PC-3 (cell line): Measurements from ENCODE around the gene NRIP1. TPM values are rescaled to one million over a fixed set of nuclear protein-coding genes. Genes with fewer than 3 reads are reported as not detected.
A peak's percentile ranks its signal among the peaks of the same experiment; 100 is the strongest.

Source experiments
- ATAC-seq: fragments of 200-7000 bp; cut with Tn5 transposase; 2 replicates; pipeline ENCODE4 v1.9.1; 2020; ENCODE audit warnings: mild to moderate bottlenecking, moderate library complexity
- BruUV-seq: library from RNA; stranded (reverse); fragments of 400-500 nt; replicated peaks from 2 replicates; lab custom pipeline; 2021; lab: Mats Ljungman, UMichigan
- CTCF ChIA-PET: fragments of 300-600 bp; sonication (Branson Sonifier 250); formaldehyde crosslinking; loops from one replicate; lab custom pipeline; 2022; ENCODE audit warnings: antibody characterized with exemption; lab: Charles Lee
- POLR2A ChIA-PET: fragments of 300-600 bp; sonication (Branson Sonifier 250); formaldehyde crosslinking; loops from one replicate; lab custom pipeline; 2022; ENCODE audit warnings: antibody characterized with exemption; ENCODE audit not compliant: unreplicated experiment; lab: Charles Lee
- DNase-seq: peaks from one replicate; pipeline ENCODE4 v3.0.0-alpha.2; 2015
- H2AFZ ChIP-seq: fragments of 300-600 bp; sonication (generic); 2 replicates; pipeline ENCODE4 v1.6.0; 2016; ENCODE audit warnings: antibody characterized with exemption, low read length
- H3F3A ChIP-seq: fragments of 300-600 bp; sonication (generic); one replicate; pipeline ENCODE4 v1.6.0; 2017; ENCODE audit warnings: antibody characterized with exemption, low read length, control low read depth, mild to moderate bottlenecking; ENCODE audit not compliant: unreplicated experiment
- H3K27ac ChIP-seq: fragments of 300-600 bp; sonication (generic); 2 replicates; pipeline ENCODE4 v1.5.1; 2016; ENCODE audit warnings: mild to moderate bottlenecking, low read length
- H3K27me3 ChIP-seq: fragments of 300-600 bp; sonication (generic); 2 replicates; pipeline ENCODE4 v1.6.1; 2016; ENCODE audit warnings: low read length, mixed read lengths
- H3K36me3 ChIP-seq: fragments of 300-600 bp; sonication (generic); 2 replicates; pipeline ENCODE4 v1.6.1; 2016; ENCODE audit warnings: low read depth, mixed run types, low read length, mixed read lengths
- H3K4me1 ChIP-seq: fragments of 300-600 bp; sonication (generic); 2 replicates; pipeline ENCODE4 v1.5.1; 2016; ENCODE audit warnings: low read length; ENCODE audit not compliant: insufficient read depth
- H3K4me2 ChIP-seq: fragments of 300-600 bp; sonication (generic); 2 replicates; pipeline ENCODE4 v1.6.0; 2016; ENCODE audit warnings: low read length
- H3K4me3 ChIP-seq: fragments of 300-600 bp; sonication (generic); 2 replicates; pipeline ENCODE4 v1.5.1; 2016; ENCODE audit warnings: mild to moderate bottlenecking, low read length, mixed read lengths
- H3K79me2 ChIP-seq: fragments of 300-600 bp; sonication (generic); 2 replicates; pipeline ENCODE4 v1.6.1; 2017; ENCODE audit warnings: low read length, mixed read lengths
- H3K9ac ChIP-seq: fragments of 300-600 bp; sonication (generic); 2 replicates; pipeline ENCODE4 v1.6.0; 2016; ENCODE audit warnings: mild to moderate bottlenecking, low read length
- H3K9me2 ChIP-seq: fragments of 300-600 bp; sonication (generic); replicated peaks from 2 replicates; pipeline ENCODE4 v1.6.1; 2016; ENCODE audit warnings: mixed run types, low read length, mixed read lengths
- H3K9me3 ChIP-seq: fragments of 300-600 bp; sonication (generic); 2 replicates; pipeline ENCODE4 v1.6.1; 2016; ENCODE audit warnings: low read length, mixed read lengths
- H4K20me1 ChIP-seq: fragments of 300-600 bp; sonication (generic); 2 replicates; pipeline ENCODE4 v1.6.1; 2016; ENCODE audit warnings: low read length, mixed read lengths
- CTCF ChIP-seq: fragments of 300-600 bp; sonication (generic); conservative IDR thresholded peaks from 2 replicates; pipeline ENCODE4 v1.5.1; 2017; ENCODE audit warnings: antibody characterized with exemption, low read depth, mild to moderate bottlenecking, low read length
- EZH2 ChIP-seq: fragments of 300-600 bp; sonication (generic); IDR thresholded peaks from one replicate; pipeline ENCODE4 v1.6.1; 2017; ENCODE audit warnings: antibody characterized with exemption, mild to moderate bottlenecking, low read length; ENCODE audit not compliant: unreplicated experiment
- EZH2phosphoT487 ChIP-seq: fragments of 300-600 bp; sonication (generic); IDR thresholded peaks from 2 replicates; pipeline ENCODE4 v1.6.1; 2018; ENCODE audit warnings: mild to moderate bottlenecking, antibody characterized with exemption, low read length, borderline replicate concordance
- intact Hi-C: fragments of 100-400 bp; cut with micrococcal nuclease; formaldehyde crosslinking; loops from 2 replicates; pipeline ENCODE4 v1.9.0; 2023
- total RNA-seq: library from RNA; depleted of rRNA; stranded (reverse); fragments of >200 nt; gene quantifications from 2 replicates; pipeline ENCODE4 v1.2.3, GENCODE V29; 2014

Gene NRIP1
- total RNA-seq, 1 experiment from 2014 or later: 69.2 TPM

- peak; percentile 48 for DNase-seq
- BruUV-seq: no TSS peak
- Histone ChIP-seq H2AFZ (no peak overlapping the region), H3K27ac (peak overlapping the region; percentile 53), H4K20me1 (peaks cover 46% of the 10 kb centered on the region), H3K4me2 (peak overlapping the region; percentile 81), H3K4me1 (peaks cover 35% of the 10 kb centered on the region), H3K9me2 (no peaks in the 10 kb centered on the region), H3K36me3 (peaks cover 8% of the 10 kb centered on the region; the same call in 1 of the 2 replicates), H3F3A (no peaks in the 10 kb centered on the region), H3K79me2 (peaks cover 80% of the 10 kb centered on the region), H3K27me3 (no peaks in the 10 kb centered on the region), H3K9ac (peak overlapping the region; percentile 83), H3K9me3 (no peaks in the 10 kb centered on the region), H3K4me3 (peak overlapping the region; percentile 85)
- ChIA-PET POLR2A (no interaction called here), CTCF (interaction anchor here (1.0 kb wide), 1 partner anchor 419 kb away, joined by 6 read pairs; no protein-coding TSS in a partner anchor)
- ATAC-seq: peak; percentile 3
- intact Hi-C loops: loop anchor here (10.0 kb wide), 1 partner anchor 221 kb away; no protein-coding TSS in a partner anchor
- TF ChIP-seq EZH2 (no peak), EZH2phosphoT487 (no peak), CTCF (no peak)
These were observed 805 bp downstream of the NRIP1 start for GRCh38 chr21:15063814-15064575.

- Histone ChIP-seq H4K20me1 (peaks cover 52% of the 10 kb centered on the region), H3K27me3 (no peaks in the 10 kb centered on the region), H3K27ac (peak overlapping the region; percentile 53), H3K36me3 (peaks cover 8% of the 10 kb centered on the region; the same call in 1 of the 2 replicates), H3K9me3 (no peaks in the 10 kb centered on the region), H3K4me2 (peak overlapping the region; percentile 81), H3K79me2 (peaks cover 87% of the 10 kb centered on the region), H3K4me3 (peak overlapping the region; percentile 85), H3F3A (no peaks in the 10 kb centered on the region), H3K4me1 (peaks cover 41% of the 10 kb centered on the region), H3K9ac (peak overlapping the region; percentile 83), H2AFZ (no peak overlapping the region), H3K9me2 (no peaks in the 10 kb centered on the region)
- TSS peak; percentile 32 for BruUV-seq
- TF ChIP-seq CTCF: no peak
- TF ChIP-seq EZH2phosphoT487: no peak
- no peak for TF ChIP-seq EZH2
- DNase-seq (peak; percentile 43), ATAC-seq (no peak)
- POLR2A ChIA-PET: no interaction called here
- CTCF ChIA-PET: no interaction called here
- intact Hi-C loops: loop anchor here (10.0 kb wide), 1 partner anchor 222 kb away; no protein-coding TSS in a partner anchor
These were observed 1.6 kb downstream of the NRIP1 start for GRCh38 chr21:15063081-15063813.
